PC-9 (cell line): ENCODE measurements around the gene IRAK2. TPM values are rescaled to one million over a fixed set of nuclear protein-coding genes. Genes with fewer than 3 reads are reported as not detected.
A peak's percentile ranks its signal among the peaks of the same experiment; 100 is the strongest.

Experiments used
- BruUV-seq: library from RNA; stranded (reverse); fragments of 400-500 nt; replicated peaks from 2 replicates; lab custom pipeline; 2021; lab: Mats Ljungman, UMichigan
- CTCF ChIA-PET: fragments of 300-600 bp; sonication (Branson Sonifier 250); formaldehyde crosslinking; loops from one replicate; lab custom pipeline; 2022; ENCODE audit warnings: antibody characterized with exemption; lab: Charles Lee
- POLR2A ChIA-PET: fragments of 300-600 bp; sonication (Branson Sonifier 250); formaldehyde crosslinking; loops from one replicate; lab custom pipeline; 2022; ENCODE audit warnings: antibody characterized with exemption; ENCODE audit not compliant: unreplicated experiment; lab: Charles Lee
- DNase-seq, 2 experiments: peaks; one replicate each; pipeline versions ENCODE4 v3.0.0 to v3.0.0-alpha.2; 2015 to 2022; ENCODE audit warnings: mixed read lengths in 1 of 2
- H2AFZ ChIP-seq: fragments of 200-600 bp; sonication (generic); 2 replicates; pipeline ENCODE4 v1.8.1; 2017; ENCODE audit warnings: antibody characterized with exemption
- H3F3A ChIP-seq: fragments of 200-600 bp; sonication (generic); 2 replicates; pipeline ENCODE4 v1.8.1; 2017; ENCODE audit warnings: antibody characterized with exemption, mild to moderate bottlenecking, low read depth; ENCODE audit not compliant: insufficient read depth
- H3K27ac ChIP-seq: fragments of 200-600 bp; sonication (generic); 2 replicates; pipeline ENCODE4 v1.6.1; 2016; ENCODE audit warnings: mixed run types
- H3K27me3 ChIP-seq: fragments of 200-600 bp; sonication (generic); 2 replicates; pipeline ENCODE4 v1.6.1; 2016; ENCODE audit warnings: low read depth, mixed run types; ENCODE audit not compliant: insufficient read depth
- H3K36me3 ChIP-seq: fragments of 200-600 bp; sonication (generic); 2 replicates; pipeline ENCODE4 v1.6.1; 2016; ENCODE audit warnings: low read depth, mixed run types
- H3K4me1 ChIP-seq: fragments of 200-600 bp; sonication (generic); replicated peaks from 2 replicates; pipeline ENCODE4 v1.6.1; 2016; ENCODE audit warnings: mixed run types; ENCODE audit not compliant: insufficient read depth
- H3K4me2 ChIP-seq: fragments of 200-600 bp; sonication (generic); 2 replicates; pipeline ENCODE4 v1.6.1; 2017; ENCODE audit warnings: mixed run types
- H3K4me3 ChIP-seq: fragments of 200-600 bp; sonication (generic); 2 replicates; pipeline ENCODE4 v1.6.1; 2016; ENCODE audit warnings: mixed run types
- H3K79me2 ChIP-seq: fragments of 200-600 bp; sonication (generic); 2 replicates; pipeline ENCODE4 v1.6.1; 2017; ENCODE audit warnings: low read depth, mixed run types
- H3K9me2 ChIP-seq: fragments of 200-600 bp; sonication (generic); 2 replicates; pipeline ENCODE4 v1.8.1; 2017; ENCODE audit warnings: mild to moderate bottlenecking; ENCODE audit not compliant: insufficient read depth
- H3K9me3 ChIP-seq: fragments of 200-600 bp; sonication (generic); 2 replicates; pipeline ENCODE4 v1.8.1; 2016; ENCODE audit warnings: low read depth; ENCODE audit not compliant: insufficient read depth
- H4K20me1 ChIP-seq: fragments of 200-600 bp; sonication (generic); 2 replicates; pipeline ENCODE4 v1.8.1; 2017; ENCODE audit not compliant: insufficient read depth
- EZH2 ChIP-seq: fragments of 200-600 bp; sonication (generic); IDR thresholded peaks from 2 replicates; pipeline ENCODE4 v1.8.0; 2017; ENCODE audit warnings: antibody characterized with exemption, low read depth
- intact Hi-C: fragments of 100-400 bp; cut with micrococcal nuclease; formaldehyde crosslinking; loops from one replicate; pipeline ENCODE4 v1.10.0; 2022; ENCODE audit not compliant: unreplicated experiment
- total RNA-seq: library from RNA; stranded (reverse); gene quantifications from 2 replicates; pipeline ENCODE4 v1.2.3, GENCODE V29; 2021
- TF ChIP-seq, protein P1 (sequence below): fragments of 200-600 bp; sonication (generic); conservative IDR thresholded peaks from 2 replicates; pipeline ENCODE4 v1.6.1; 2017; ENCODE audit warnings: mixed run types, antibody characterized with exemption, mild to moderate bottlenecking, moderate library complexity

Gene IRAK2
- total RNA-seq, 1 experiment from 2014 or later = 2.7 TPM

DNA sequence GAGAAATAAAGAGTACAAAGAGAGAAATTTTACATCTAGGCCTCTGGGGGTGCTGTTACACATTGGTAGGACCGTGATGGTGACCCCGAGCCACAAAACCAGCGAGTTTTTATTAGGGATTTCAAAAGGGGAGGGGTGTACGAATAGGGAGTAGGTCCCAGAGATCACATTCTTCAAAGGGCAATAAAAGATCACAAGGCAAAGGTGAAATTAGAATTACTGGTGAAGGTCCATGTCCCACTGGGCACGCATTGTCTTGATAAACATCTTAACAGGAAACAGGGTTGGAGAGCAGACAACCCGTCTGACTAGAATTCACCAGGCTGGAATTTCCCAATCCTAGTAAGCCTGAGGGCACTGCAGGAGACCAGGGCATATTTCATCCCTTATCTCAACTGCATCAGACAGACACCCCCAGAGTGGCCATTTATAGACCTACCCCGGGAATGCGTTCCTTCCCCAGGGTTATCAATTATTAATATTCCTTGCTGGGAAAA lies 4.3 kb downstream of the IRAK2 start:
- intact Hi-C loops = no loop called here
- peaks cover 45% of the 10 kb centered on the region for H3F3A ChIP-seq
- H3K4me2 ChIP-seq = 0 out of 2 replicates have a peak overlapping the region, but pooled peaks have one; percentile 15
- peak; percentile 21 to 72 for DNase-seq
- no peaks in the 10 kb centered on the region; the same call in 1 of the 2 replicates for H4K20me1 ChIP-seq
- no TSS peak for BruUV-seq
- no peak for TF ChIP-seq EZH2
- TF ChIP-seq, protein P1, sequence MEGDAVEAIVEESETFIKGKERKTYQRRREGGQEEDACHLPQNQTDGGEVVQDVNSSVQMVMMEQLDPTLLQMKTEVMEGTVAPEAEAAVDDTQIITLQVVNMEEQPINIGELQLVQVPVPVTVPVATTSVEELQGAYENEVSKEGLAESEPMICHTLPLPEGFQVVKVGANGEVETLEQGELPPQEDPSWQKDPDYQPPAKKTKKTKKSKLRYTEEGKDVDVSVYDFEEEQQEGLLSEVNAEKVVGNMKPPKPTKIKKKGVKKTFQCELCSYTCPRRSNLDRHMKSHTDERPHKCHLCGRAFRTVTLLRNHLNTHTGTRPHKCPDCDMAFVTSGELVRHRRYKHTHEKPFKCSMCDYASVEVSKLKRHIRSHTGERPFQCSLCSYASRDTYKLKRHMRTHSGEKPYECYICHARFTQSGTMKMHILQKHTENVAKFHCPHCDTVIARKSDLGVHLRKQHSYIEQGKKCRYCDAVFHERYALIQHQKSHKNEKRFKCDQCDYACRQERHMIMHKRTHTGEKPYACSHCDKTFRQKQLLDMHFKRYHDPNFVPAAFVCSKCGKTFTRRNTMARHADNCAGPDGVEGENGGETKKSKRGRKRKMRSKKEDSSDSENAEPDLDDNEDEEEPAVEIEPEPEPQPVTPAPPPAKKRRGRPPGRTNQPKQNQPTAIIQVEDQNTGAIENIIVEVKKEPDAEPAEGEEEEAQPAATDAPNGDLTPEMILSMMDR = peak; percentile 58
- peaks cover 74% of the 10 kb centered on the region for H3K79me2 ChIP-seq
- H2AFZ ChIP-seq = no peak overlapping the region
- H3K27ac ChIP-seq = peak overlapping the region; percentile 37
- H3K36me3 ChIP-seq = peaks cover 34% of the 10 kb centered on the region
- H3K9me3 ChIP-seq = peaks cover 25% of the 10 kb centered on the region
- CTCF ChIA-PET = no interaction called here
- no peaks in the 10 kb centered on the region for H3K9me2 ChIP-seq
- POLR2A ChIA-PET = no interaction called here
- H3K4me1 ChIP-seq = peaks cover 25% of the 10 kb centered on the region
- no peaks in the 10 kb centered on the region for H3K27me3 ChIP-seq
- H3K4me3 ChIP-seq = 0 out of 2 replicates have a peak overlapping the region, but pooled peaks have one; percentile 7

DNA sequence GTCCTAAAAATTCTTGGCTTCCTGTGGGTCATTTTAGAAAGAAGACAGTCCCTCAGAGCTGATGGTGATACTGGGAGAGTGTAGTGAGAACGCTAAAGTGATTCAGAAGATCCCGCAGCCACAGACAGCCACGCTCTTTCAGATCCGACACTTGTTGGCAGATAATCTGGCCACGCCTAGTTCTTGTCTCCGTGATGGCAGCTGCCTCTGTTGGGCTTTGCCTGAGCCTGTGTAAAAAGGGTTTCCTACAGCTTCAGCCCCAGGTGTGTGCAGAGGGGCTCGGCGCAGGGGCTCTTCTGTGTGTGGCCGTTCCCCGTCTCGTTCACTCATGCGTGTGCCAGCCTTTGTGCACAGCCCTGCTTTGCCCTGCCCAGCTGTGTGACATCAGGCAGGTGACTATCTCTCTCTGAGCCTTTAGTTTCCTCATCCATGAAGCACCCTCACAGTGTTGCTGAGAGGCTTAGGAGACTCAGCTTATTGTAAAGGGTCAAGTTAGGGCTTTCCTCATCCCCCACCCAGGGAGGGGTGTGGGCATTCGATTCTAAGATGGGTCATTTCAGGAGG lies 6.3 kb downstream of the IRAK2 start:
- H3K27me3 ChIP-seq = no peaks in the 10 kb centered on the region
- H3K36me3 ChIP-seq = peaks cover 34% of the 10 kb centered on the region
- H3K4me3 ChIP-seq = no peak overlapping the region
- peaks cover 47% of the 10 kb centered on the region for H3F3A ChIP-seq
- no TSS peak for BruUV-seq
- CTCF ChIA-PET = no interaction called here
- POLR2A ChIA-PET = no interaction called here
- intact Hi-C loops = no loop called here
- no peak overlapping the region for H2AFZ ChIP-seq
- H3K27ac ChIP-seq = no peak overlapping the region
- peaks cover 28% of the 10 kb centered on the region for H3K4me1 ChIP-seq
- H3K9me2 ChIP-seq = no peaks in the 10 kb centered on the region
- H4K20me1 ChIP-seq = no peaks in the 10 kb centered on the region; the same call in 1 of the 2 replicates
- peaks cover 74% of the 10 kb centered on the region for H3K79me2 ChIP-seq
- H3K9me3 ChIP-seq = peaks cover 25% of the 10 kb centered on the region
- no peak for DNase-seq
- TF ChIP-seq, protein P1 = no peak
- no peak for TF ChIP-seq EZH2
- H3K4me2 ChIP-seq = no peak overlapping the region

DNA sequence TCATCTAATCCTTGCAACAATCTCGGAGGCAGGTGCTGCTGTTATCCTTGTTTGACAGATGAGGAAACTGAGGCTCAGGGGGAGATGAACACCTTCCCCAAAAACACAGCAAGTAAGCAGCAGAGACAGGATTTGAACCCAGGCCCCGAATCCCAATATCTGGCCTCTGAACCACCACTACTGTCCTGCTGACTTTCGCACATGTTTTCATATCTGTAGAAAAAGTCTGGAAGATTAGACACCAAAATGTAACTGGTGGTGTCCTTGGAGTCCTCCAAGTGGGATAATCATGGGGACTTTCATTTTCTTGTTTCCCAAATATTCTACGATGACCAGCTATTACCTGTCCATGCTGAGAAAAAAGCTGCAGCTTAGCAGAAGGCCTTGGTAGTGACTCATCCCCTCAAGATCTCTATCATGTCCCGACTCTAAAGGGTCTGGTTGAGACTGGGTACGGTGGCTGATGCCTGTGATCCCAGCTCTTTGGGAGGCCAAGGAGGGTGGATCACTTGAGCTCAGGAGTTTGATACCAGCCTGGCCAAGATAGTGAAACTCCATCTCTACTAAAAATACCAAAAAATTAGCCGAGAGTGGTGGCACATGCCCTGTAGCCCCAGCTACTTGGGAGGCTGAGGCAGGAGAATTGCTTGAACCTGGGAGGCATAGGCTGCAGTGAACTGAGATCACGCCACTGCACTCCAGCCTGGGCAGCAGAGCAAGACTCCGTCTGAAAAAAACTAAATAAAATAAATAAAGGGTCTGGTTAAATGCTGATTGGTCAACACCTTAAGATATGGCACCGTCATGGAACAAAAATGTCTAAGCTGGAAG lies 8.6 kb downstream of the IRAK2 start:
- ChIA-PET CTCF (interaction anchor here (0.9 kb wide), 1 partner anchor 241 kb away, joined by 3 read pairs; no protein-coding TSS in a partner anchor), POLR2A (interaction anchor here (0.7 kb wide), 1 partner anchor 1464 kb away, joined by 3 read pairs; no protein-coding TSS in a partner anchor)
- peaks cover 19% of the 10 kb centered on the region for H3K36me3 ChIP-seq
- H3F3A ChIP-seq = peaks cover 34% of the 10 kb centered on the region
- no peak overlapping the region for H2AFZ ChIP-seq
- H3K9me2 ChIP-seq = no peaks in the 10 kb centered on the region
- H3K79me2 ChIP-seq = peaks cover 52% of the 10 kb centered on the region
- no peak for TF ChIP-seq EZH2
- TF ChIP-seq, protein P1 = no peak
- H3K27ac ChIP-seq = peak overlapping the region; percentile 61
- no peak overlapping the region for H3K4me3 ChIP-seq
- DNase-seq = peak; percentile 18 to 53
- H4K20me1 ChIP-seq = no peaks in the 10 kb centered on the region; the same call in 1 of the 2 replicates
- BruUV-seq = TSS peak; percentile 79
- peaks cover 19% of the 10 kb centered on the region for H3K9me3 ChIP-seq
- intact Hi-C loops = loop anchor here (2.0 kb wide), 1 partner anchor 47 kb away; no protein-coding TSS in a partner anchor
- peak overlapping the region; percentile 24 for H3K4me2 ChIP-seq
- peaks cover 27% of the 10 kb centered on the region for H3K4me1 ChIP-seq
- H3K27me3 ChIP-seq = no peaks in the 10 kb centered on the region
